Raji (cell line): Measurements from ENCODE around the gene SMTNL1.

Source experiments
- POLR2A ChIP-seq: IDR thresholded peaks from 2 replicates; pipeline ENCODE4 v1.6.1; 2011; ENCODE audit warnings: low read depth, low read length, control low read depth; ENCODE audit not compliant: insufficient read depth

The SMTNL1 gene

DNA sequence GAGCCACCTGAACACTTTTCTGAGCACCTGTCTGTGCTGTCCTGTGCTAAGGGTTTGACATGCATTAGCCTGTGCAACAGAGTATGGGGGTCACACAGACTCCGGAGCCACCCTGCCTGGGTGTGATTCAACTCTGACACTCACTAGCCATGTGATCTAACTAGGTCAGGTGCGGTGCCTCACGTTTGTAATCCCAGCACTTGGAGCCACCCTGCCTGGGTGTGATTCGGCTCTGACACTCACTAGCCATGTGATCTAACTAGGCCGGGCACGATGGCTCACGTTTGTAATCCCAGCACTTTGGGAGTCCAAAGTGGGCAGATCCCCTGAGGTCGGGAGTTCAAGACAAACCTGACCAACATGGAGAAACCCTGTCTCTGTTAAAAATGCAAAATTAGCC lies 18.6 kb downstream of the SMTNL1 start:
- no peak for TF ChIP-seq POLR2A

DNA sequence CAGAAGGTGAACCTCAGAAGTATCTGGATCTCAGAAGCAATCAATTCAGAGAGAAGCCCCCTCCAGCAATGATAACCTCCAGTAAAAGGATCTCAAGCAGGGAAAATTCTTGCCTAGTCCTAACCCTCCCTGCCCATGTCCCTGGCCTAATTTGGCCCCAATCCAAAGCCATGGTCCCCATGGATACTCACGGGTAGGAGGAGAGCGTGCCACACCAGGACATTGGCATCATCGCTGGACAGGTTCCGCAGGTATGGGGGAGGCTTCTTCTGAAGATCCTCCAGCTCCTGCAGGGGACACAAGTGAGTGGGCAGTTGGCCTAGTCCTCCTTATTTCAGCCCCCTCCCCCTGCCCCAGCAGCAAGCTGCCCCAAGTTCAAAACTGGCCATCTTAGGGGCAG lies 22.8 kb downstream of the SMTNL1 start:
- TF ChIP-seq POLR2A: no peak

DNA sequence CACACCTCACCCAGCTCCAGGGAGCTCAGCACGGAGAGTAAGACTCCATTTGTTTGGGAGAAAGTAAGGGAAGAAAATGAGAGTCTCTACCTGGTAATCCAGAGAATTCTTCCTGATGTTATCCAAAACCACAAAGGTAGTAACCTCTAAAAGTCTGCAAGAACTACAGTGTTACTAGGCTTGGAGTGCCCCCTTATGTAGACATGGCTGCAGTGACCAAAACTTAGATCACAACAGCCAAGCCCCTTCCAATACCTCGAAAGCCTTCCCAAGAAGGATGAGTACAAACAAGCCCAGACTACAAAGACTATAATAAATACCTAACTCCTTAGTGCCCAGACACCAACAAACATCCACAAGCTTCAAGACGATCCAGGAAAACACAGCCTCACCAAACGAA lies 25.2 kb downstream of the SMTNL1 start:
- no peak for TF ChIP-seq POLR2A

DNA sequence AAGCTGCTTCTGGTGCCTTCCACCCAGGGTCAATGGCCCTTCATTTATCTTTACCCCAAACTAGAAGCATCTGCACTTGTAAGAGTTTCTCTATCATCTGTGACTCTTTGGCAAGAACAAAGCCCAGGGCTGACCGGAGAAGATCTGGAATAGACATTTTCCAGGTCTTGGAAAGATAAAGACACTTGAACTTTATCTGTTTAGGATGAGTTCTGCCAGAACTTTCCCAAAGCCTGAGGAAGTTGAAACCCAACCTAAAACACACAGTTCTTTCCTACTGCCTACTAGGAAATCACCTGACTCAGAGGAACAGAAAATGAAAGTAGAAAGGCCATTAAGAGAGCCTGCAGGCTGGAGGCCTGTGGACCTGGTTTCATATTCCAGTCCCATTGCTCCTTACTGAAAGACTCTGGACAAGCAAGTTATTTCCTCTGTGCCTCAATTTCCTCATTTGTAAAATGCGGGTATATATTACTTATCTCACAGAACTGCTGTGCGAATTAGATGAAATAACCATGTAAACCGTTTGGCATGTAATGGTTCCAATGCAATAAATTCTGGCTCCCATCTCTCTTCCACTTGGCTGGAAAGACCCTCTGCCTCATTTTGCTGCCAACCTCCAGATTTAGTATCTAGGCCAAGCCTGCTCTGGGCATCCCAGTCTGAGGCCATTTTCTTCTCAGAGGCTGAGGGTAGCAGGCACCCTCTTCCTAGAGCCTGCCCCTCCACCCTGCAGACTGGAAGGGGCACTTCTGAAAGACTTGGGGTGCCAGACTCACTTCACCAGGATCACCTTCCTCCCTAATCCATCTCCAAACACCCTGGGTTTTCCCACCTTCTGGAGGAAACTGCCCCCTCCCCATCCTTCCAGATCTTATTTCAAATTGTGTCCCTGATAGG lies 28.9 kb downstream of the SMTNL1 start:
- peak; percentile 35; the same call in 1 of the 2 replicates for TF ChIP-seq POLR2A

DNA sequence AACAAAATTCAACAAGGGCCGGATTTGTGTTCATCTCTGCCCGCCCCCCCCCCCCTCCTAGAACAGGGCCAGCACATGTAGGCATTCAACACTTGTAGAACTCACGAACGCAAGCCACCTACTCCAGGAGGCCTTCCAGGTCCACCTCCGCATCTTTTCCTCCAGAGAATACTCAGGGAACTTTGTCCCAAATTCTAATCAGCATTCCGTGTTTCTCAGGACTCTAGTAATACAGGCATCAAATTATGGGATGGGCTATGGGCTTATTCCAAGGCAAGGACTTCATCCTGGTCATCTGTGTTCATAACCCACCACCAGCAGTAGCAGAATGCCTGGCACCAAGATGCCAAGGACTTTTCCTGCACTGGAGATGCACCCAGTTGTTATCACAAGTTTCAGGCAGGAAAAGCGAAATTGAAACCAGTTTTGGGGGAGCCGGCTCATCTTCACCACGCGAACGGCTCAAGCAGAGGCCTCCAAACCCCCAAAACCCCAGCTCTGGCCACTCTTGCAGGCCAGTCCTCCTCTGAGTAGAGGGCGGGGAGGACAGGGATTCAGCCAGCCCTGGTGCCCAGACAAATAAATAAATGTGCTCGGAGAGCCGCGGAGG lies 29.6 kb downstream of the SMTNL1 start:
- TF ChIP-seq POLR2A: no peak

DNA sequence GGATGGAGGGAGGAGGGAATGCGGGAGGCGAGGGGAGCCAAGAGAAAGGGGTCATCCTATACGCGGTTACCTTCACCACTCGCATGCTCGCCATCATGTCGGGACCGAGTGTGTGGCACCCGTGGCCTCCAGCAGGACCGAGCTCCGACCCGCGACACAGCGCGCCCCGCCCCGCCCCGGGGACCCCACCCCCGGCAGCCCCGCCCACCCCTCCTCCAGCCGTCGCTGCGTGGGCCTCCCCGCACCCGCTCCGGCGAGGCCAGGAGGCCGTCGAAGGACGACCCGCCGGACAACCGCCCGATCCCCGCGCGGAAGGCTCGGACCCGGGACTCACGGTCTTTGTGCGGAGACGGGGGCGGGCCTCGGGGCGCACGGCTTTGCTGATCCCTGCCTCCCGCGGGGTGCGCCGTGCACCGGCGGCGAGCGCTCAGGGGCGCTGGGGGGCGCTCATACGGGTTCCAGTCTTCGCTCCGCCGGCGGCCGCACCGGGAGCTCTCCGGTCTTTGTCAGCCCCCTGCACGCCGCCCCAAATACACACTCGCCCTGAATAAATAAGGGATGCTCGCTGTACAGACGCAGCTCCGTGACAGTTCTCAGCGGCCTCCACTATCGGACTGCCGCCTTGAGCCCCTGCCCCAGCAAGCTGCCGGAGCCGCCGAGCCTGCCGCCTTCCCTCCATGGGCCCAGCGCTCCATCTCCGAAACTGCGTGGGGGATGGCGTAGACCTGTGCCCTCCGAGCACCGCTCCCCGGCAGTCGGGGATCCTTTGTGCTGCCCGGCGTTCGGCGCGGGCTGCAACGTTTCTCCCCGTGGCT lies 30.3 kb downstream of the SMTNL1 start, which contains the start of gene UBE2L6:
Gene UBE2L6 (minus strand): TSS at position 158 of the 815 bp plus-strand sequence. CDS start 61 bp downstream, at position 97.
- TF ChIP-seq POLR2A: peak; percentile 76

DNA sequence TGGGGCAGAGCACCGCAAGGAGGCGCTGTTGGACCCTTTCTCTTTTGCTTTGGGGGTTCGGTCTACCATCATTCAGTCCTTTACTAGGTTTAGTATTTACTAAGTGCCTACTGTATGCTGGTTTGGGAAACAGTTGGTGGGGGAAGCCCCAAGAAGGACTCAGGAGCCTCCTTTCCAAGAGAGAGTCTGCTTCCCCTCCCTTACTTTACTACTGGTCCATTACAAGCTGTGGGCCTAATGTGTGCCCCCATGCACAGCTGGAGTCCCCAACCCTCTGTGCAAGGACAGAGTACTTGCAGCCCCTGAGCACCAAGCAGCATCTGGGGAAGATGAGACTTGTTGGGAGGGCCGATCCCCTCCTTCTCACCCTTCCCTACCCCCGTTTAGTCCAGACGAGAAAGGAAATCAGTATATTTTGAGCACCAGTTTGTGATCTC lies 31.0 kb downstream of the SMTNL1 start:
- no peak for TF ChIP-seq POLR2A

DNA sequence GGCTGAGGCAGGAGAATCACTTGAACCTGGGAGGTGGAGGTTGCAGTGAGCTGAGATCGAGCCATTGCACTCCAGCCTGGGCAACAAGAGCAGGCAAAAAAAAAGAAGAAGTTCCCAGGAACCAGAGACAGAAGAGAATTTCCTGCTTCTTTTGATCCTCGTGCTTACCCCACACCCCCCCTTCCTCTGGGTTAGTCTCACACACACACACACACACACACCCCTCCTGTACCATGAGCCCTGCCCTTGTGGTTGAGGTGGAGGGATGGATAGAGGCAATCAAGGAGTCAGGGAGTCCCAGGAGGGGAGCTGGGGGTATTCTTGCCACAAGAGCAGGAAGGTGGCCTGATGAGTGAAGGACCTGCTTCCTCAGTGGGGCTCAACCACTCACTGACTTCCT lies 34.2 kb downstream of the SMTNL1 start:
- no peak for TF ChIP-seq POLR2A

DNA sequence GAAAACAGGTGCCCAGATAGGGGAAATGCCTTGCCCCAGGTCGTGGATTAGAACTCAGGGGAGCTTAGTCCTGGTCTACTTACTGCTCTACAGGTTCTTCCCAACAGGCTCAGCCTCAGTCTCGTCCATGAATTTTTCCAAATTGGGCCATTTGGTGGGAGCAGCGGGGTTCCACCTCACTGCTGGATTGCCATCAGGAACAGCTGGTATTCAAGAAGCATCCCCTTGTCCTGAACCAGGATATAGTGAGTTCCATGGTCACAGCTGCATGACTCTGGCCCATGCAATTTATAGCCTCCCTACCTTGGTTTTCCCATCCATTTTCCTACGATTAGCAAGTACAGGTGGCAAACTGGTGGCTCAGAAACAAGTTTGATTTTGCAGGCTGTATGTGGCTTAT lies 36.7 kb downstream of the SMTNL1 start:
- no peak for TF ChIP-seq POLR2A

DNA sequence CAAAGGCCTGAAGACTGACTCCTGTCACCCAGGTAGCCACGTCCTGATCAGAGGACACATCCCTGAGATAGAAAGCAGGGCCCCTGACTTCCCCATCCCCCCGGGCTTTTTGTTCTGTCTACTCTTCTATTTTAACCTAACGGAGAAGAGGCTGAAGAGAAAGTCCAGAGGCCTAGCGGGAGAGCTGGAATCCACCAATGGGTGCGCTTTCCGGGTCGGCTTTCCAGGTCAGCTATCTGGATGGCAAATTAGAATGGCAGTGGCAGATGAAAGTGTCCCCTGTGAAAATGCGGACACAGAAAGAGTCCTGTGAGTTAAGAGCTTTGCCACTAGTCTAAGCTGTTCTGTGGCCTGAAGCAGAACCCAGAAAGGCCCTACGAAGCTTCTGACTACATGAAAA lies 46.9 kb downstream of the SMTNL1 start:
- TF ChIP-seq POLR2A: no peak

DNA sequence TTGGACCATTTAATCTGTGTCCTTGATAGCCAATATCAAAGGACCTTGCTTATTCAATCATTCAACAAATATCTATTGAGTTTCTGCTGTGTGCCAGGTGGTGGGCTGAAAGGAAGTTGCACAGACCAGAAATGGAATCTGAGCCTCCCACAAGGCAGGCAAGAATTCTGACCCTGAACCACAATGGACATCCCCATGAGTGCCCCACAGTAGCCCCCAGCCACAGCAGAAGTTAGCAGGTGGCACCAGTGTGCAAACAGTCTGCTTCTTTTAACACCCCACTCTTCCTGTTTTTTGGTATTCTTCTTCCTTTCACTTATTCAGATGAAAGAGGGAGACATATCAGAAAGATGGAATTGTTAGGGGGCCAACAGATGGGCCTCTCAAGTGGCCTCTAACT lies 47.9 kb downstream of the SMTNL1 start:
- TF ChIP-seq POLR2A: no peak

DNA sequence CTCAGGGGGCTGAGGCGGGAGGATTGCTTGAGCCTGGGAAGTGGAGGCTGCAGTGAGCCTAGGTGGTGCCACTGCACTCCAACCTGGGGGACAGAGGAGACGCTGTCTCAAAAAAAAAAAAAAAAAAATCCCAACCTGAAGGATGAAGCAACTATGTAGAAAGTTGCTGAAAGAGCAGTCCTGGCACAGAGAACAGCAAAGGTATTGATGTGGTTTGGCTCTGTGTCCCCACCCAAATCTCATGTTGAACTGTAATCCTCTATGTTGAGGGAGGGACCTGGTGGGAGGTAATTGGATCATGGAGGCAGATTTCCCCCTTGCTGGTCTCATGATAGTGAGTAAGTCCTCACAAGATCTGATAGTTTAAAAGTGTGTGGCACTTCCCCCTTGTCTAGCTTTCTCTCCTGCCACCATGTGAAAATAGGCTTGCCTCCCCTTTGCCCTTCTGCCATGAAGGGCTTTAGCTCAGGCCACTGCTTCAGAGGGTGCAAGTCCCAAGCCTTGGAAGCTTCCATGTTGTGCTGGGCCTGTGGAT lies 49.4 kb downstream of the SMTNL1 start:
- TF ChIP-seq POLR2A: no peak

DNA sequence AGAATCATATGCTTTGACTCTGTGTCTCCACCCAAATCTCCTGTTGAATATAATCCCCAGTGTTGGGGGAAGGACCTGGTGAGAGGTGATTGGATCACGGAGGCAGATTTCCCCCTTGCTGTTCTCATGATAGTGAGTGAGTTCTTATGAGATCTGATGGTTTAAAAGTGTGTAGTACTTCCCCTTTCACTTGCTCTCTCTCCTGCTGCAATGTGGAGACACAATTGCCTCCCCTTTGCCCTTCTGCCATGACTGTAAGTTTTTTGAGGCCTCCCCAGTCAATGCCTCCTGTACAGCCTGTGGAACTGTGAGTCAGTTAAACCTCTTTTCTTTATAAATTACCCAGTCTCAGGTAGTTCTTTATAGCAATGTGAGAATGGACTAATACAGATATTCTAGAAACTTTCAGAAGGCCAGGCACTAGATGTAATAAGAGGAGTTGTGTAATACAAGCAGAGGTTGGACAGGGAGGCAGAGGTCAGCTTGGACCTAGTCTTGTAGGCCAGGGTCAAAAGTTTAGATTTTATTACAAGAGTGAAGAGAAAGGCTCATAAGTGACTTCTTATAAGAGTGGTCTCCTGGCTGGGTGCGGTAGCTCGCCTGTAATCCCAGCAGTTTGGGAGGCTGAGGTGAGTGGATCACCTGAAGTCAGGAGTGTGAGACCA lies 50.8 kb downstream of the SMTNL1 start:
- no peak for TF ChIP-seq POLR2A

DNA sequence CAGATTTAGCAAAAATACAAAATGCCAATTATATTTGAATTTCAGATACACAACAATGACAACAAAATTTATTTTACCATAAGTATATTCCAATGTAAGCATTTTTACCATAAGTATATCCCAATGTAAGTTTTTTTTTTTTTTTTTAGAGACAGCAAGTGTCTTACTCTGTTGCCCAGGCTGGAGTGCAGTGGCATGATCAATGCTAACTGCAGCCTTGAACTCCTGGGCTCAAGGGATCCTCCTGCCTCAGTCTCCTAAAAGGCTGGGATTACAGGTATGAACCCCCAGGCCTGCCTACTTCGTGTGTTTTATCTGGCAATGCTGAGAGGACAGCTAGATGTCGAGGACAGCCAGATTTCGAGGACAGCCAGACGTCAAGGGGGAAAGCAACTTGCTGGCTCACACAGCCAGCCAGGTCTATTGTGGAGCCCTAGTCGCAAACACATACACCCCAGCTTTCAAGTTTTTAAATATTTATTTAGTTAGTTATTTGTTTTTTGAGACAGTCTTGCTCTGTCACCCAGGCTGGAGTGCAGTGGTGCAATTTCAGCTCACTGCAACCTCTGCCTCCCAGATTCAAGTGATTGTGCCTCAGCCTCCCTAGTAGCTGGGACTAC lies 59.0 kb downstream of the SMTNL1 start:
- no peak for TF ChIP-seq POLR2A
